ENCODE data around the gene REXO1. TPM values are rescaled to one million over a fixed set of nuclear protein-coding genes. Genes with fewer than 3 reads are reported as not detected.
A peak's percentile ranks its signal among the peaks of the same experiment; 100 is the strongest.

Gene REXO1
- total and polyA plus RNA-seq, 2 of the 13 experiments (the other 11 are each of a cell fraction or from before 2014, with no cell fraction given), result 5.0 to 11.2 TPM

DNA sequence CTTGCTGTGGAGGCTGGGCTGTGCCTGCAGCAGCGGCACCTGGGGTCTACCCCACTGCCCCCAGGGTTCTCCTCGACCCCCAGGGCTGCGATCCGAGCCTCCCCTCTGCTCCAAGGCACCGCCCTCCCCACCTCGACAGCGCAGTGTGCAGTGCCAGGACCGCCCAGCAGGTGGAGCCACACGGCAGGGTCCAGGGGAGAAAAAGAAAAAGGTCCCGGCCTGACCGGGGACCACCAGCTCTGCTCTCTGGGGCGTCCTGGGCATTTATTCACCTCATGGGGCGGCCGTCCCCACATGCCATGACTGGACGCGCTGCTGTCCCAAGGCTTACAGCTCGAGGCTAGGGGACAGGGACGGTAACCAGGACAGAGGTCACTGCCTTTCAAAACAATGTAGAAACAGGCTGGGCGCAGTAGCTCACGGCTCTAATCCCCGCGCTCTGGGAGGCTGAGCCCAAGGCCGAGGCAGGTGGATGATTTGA is 10.6 kb downstream of the REXO1 start (continued):
- TF ChIP-seq, protein P1, sequence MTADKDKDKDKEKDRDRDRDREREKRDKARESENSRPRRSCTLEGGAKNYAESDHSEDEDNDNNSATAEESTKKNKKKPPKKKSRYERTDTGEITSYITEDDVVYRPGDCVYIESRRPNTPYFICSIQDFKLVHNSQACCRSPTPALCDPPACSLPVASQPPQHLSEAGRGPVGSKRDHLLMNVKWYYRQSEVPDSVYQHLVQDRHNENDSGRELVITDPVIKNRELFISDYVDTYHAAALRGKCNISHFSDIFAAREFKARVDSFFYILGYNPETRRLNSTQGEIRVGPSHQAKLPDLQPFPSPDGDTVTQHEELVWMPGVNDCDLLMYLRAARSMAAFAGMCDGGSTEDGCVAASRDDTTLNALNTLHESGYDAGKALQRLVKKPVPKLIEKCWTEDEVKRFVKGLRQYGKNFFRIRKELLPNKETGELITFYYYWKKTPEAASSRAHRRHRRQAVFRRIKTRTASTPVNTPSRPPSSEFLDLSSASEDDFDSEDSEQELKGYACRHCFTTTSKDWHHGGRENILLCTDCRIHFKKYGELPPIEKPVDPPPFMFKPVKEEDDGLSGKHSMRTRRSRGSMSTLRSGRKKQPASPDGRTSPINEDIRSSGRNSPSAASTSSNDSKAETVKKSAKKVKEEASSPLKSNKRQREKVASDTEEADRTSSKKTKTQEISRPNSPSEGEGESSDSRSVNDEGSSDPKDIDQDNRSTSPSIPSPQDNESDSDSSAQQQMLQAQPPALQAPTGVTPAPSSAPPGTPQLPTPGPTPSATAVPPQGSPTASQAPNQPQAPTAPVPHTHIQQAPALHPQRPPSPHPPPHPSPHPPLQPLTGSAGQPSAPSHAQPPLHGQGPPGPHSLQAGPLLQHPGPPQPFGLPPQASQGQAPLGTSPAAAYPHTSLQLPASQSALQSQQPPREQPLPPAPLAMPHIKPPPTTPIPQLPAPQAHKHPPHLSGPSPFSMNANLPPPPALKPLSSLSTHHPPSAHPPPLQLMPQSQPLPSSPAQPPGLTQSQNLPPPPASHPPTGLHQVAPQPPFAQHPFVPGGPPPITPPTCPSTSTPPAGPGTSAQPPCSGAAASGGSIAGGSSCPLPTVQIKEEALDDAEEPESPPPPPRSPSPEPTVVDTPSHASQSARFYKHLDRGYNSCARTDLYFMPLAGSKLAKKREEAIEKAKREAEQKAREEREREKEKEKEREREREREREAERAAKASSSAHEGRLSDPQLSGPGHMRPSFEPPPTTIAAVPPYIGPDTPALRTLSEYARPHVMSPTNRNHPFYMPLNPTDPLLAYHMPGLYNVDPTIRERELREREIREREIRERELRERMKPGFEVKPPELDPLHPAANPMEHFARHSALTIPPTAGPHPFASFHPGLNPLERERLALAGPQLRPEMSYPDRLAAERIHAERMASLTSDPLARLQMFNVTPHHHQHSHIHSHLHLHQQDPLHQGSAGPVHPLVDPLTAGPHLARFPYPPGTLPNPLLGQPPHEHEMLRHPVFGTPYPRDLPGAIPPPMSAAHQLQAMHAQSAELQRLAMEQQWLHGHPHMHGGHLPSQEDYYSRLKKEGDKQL (CRISPR knock-in tag; IDR thresholded peaks at IDR 0.05; ENCODE audit: low read depth), result no peak
- TF ChIP-seq ZBTB7B (CRISPR knock-in tag; IDR thresholded peaks at IDR 0.05) (peak; percentile 83), DNMT1 (CRISPR knock-in tag; IDR thresholded peaks at IDR 0.05) (0 out of 2 replicates have a peak, but pooled peaks have one; percentile 60), SOX6 (IDR thresholded peaks at IDR 0.05) (no peak), SOX6 (CRISPR knock-in tag; IDR thresholded peaks at IDR 0.05) (peak; percentile 37), ZMYM3 (CRISPR knock-in tag; IDR thresholded peaks at IDR 0.05) (peak; percentile 11; the same call in 1 of the 2 replicates), ZSCAN31 (CRISPR knock-in tag; IDR thresholded peaks at IDR 0.05; ENCODE audit: low read depth) (peak; percentile 66; the same call in 1 of the 2 replicates)
- TF ChIP-seq, protein P2, sequence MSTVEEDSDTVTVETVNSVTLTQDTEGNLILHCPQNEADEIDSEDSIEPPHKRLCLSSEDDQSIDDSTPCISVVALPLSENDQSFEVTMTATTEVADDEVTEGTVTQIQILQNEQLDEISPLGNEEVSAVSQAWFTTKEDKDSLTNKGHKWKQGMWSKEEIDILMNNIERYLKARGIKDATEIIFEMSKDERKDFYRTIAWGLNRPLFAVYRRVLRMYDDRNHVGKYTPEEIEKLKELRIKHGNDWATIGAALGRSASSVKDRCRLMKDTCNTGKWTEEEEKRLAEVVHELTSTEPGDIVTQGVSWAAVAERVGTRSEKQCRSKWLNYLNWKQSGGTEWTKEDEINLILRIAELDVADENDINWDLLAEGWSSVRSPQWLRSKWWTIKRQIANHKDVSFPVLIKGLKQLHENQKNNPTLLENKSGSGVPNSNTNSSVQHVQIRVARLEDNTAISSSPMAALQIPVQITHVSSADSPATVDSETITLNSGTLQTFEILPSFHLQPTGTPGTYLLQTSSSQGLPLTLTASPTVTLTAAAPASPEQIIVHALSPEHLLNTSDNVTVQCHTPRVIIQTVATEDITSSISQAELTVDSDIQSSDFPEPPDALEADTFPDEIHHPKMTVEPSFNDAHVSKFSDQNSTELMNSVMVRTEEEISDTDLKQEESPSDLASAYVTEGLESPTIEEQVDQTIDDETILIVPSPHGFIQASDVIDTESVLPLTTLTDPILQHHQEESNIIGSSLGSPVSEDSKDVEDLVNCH (CRISPR knock-in tag; IDR thresholded peaks at IDR 0.05), result no peak
- TF ChIP-seq, protein P3, sequence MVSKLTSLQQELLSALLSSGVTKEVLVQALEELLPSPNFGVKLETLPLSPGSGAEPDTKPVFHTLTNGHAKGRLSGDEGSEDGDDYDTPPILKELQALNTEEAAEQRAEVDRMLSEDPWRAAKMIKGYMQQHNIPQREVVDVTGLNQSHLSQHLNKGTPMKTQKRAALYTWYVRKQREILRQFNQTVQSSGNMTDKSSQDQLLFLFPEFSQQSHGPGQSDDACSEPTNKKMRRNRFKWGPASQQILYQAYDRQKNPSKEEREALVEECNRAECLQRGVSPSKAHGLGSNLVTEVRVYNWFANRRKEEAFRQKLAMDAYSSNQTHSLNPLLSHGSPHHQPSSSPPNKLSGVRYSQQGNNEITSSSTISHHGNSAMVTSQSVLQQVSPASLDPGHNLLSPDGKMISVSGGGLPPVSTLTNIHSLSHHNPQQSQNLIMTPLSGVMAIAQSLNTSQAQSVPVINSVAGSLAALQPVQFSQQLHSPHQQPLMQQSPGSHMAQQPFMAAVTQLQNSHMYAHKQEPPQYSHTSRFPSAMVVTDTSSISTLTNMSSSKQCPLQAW (CRISPR knock-in tag; IDR thresholded peaks at IDR 0.05), result peak; percentile 88
- TF ChIP-seq, protein P4, sequence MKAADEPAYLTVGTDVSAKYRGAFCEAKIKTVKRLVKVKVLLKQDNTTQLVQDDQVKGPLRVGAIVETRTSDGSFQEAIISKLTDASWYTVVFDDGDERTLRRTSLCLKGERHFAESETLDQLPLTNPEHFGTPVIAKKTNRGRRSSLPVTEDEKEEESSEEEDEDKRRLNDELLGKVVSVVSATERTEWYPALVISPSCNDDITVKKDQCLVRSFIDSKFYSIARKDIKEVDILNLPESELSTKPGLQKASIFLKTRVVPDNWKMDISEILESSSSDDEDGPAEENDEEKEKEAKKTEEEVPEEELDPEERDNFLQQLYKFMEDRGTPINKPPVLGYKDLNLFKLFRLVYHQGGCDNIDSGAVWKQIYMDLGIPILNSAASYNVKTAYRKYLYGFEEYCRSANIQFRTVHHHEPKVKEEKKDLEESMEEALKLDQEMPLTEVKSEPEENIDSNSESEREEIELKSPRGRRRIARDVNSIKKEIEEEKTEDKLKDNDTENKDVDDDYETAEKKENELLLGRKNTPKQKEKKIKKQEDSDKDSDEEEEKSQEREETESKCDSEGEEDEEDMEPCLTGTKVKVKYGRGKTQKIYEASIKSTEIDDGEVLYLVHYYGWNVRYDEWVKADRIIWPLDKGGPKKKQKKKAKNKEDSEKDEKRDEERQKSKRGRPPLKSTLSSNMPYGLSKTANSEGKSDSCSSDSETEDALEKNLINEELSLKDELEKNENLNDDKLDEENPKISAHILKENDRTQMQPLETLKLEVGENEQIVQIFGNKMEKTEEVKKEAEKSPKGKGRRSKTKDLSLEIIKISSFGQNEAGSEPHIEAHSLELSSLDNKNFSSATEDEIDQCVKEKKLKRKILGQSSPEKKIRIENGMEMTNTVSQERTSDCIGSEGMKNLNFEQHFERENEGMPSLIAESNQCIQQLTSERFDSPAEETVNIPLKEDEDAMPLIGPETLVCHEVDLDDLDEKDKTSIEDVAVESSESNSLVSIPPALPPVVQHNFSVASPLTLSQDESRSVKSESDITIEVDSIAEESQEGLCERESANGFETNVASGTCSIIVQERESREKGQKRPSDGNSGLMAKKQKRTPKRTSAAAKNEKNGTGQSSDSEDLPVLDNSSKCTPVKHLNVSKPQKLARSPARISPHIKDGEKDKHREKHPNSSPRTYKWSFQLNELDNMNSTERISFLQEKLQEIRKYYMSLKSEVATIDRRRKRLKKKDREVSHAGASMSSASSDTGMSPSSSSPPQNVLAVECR (CRISPR knock-in tag; IDR thresholded peaks at IDR 0.05; ENCODE audit: borderline replicate concordance), result peak; percentile 51; the same call in 1 of the 2 replicates
- TF ChIP-seq, protein P5, sequence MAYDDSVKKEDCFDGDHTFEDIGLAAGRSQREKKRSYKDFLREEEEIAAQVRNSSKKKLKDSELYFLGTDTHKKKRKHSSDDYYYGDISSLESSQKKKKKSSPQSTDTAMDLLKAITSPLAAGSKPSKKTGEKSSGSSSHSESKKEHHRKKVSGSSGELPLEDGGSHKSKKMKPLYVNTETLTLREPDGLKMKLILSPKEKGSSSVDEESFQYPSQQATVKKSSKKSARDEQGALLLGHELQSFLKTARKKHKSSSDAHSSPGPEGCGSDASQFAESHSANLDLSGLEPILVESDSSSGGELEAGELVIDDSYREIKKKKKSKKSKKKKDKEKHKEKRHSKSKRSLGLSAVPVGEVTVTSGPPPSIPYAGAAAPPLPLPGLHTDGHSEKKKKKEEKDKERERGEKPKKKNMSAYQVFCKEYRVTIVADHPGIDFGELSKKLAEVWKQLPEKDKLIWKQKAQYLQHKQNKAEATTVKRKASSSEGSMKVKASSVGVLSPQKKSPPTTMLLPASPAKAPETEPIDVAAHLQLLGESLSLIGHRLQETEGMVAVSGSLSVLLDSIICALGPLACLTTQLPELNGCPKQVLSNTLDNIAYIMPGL (CRISPR knock-in tag; IDR thresholded peaks at IDR 0.05; ENCODE audit: borderline replicate concordance in 1 of 2, low read depth in 1 of 2), result peak; percentile 34 to 79; a peak in 2 of 4 replicates

Data from HepG2 (cell line).